ENCODE results near the gene ZNF667.

ZNF667 gene

GRCh38 chr19:56405062-56405461 lies 72.1 kb downstream of the ZNF667 start:
- DNase-seq (ENCODE audit: low read depth), result no peak
- no peak for TF ChIP-seq CTCF (IDR thresholded peaks at IDR 0.05; ENCODE audit: insufficient read depth, low read depth, low read length, missing control alignments)
- H3K4me3 ChIP-seq (ENCODE audit: low read length), result peak overlapping the region; percentile 79

GRCh38 chr19:56404705-56405056 lies 72.5 kb downstream of the ZNF667 start:
- H3K4me3 ChIP-seq (ENCODE audit: low read length), result peak overlapping the region; percentile 79
- peak; percentile 7 for DNase-seq (ENCODE audit: low read depth)
- TF ChIP-seq CTCF (IDR thresholded peaks at IDR 0.05; ENCODE audit: insufficient read depth, low read depth, low read length, missing control alignments), result no peak

GRCh38 chr19:56403764-56404704 lies 73.1 kb downstream of the ZNF667 start, which contains the start of gene ZNF583:
ZNF583 (plus strand) TSS chr19:56404332; CDS start chr19:56407115, 2,783 bp downstream.
- H3K4me3 ChIP-seq (ENCODE audit: low read length), result peak within 1 kb of the TSS; percentile 79
- peak; percentile 96 for DNase-seq (ENCODE audit: low read depth)
- TF ChIP-seq CTCF (IDR thresholded peaks at IDR 0.05; ENCODE audit: insufficient read depth, low read depth, low read length, missing control alignments), result no peak

GRCh38 chr19:56403261-56403660 lies 73.9 kb downstream of the ZNF667 start:
- TF ChIP-seq CTCF (IDR thresholded peaks at IDR 0.05; ENCODE audit: insufficient read depth, low read depth, low read length, missing control alignments), result no peak
- H3K4me3 ChIP-seq (ENCODE audit: low read length), result peak overlapping the region; percentile 79
- peak; percentile 4 for DNase-seq (ENCODE audit: low read depth)

- no peak overlapping the region for H3K4me3 ChIP-seq (ENCODE audit: low read length)
- no peak for DNase-seq (ENCODE audit: low read depth)
- no peak for TF ChIP-seq CTCF (IDR thresholded peaks at IDR 0.05; ENCODE audit: insufficient read depth, low read depth, low read length, missing control alignments)
Measured at GRCh38 chr19:56400485-56400884, 76.7 kb downstream of the ZNF667 start.

GRCh38 chr19:56398809-56399208 lies 78.3 kb downstream of the ZNF667 start:
- DNase-seq (ENCODE audit: low read depth), result no peak
- no peak overlapping the region for H3K4me3 ChIP-seq (ENCODE audit: low read length)
- TF ChIP-seq CTCF (IDR thresholded peaks at IDR 0.05; ENCODE audit: insufficient read depth, low read depth, low read length, missing control alignments), result no peak

All from epithelial cell of esophagus (primary cell).